Measurements from ENCODE around the gene CDYL2.

Gene CDYL2

DNA sequence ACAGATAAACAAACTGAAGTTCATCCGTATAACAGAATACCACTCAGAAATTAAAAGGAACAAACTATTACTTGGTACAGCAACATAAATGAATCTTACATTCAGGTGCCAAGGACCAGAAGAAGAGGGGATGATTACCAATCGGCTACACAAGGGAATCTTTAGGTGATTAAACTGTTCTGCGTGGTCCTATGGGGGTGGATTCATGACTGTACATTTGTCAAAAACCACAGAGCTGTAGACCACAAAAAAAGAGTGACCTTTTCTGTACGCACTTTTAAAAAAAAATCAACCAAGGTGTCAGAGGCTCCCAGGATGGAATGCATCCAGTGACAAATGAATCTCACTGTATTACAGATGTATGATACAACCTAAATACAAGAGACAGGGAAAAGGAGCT lies 110.8 kb downstream of the CDYL2 start:
- TF ChIP-seq, protein P1, sequence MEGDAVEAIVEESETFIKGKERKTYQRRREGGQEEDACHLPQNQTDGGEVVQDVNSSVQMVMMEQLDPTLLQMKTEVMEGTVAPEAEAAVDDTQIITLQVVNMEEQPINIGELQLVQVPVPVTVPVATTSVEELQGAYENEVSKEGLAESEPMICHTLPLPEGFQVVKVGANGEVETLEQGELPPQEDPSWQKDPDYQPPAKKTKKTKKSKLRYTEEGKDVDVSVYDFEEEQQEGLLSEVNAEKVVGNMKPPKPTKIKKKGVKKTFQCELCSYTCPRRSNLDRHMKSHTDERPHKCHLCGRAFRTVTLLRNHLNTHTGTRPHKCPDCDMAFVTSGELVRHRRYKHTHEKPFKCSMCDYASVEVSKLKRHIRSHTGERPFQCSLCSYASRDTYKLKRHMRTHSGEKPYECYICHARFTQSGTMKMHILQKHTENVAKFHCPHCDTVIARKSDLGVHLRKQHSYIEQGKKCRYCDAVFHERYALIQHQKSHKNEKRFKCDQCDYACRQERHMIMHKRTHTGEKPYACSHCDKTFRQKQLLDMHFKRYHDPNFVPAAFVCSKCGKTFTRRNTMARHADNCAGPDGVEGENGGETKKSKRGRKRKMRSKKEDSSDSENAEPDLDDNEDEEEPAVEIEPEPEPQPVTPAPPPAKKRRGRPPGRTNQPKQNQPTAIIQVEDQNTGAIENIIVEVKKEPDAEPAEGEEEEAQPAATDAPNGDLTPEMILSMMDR (conservative IDR thresholded peaks at IDR 0.05; ENCODE audit: low read depth, low read length) = no peak
- Histone ChIP-seq H3K27me3 (ENCODE audit: insufficient read depth, low read depth) (no peaks in the 10 kb centered on the region), H3K9ac (no peak overlapping the region), H3K4me2 (no peak overlapping the region), H2AFZ (ENCODE audit: low read depth) (no peak overlapping the region), H3K36me3 (ENCODE audit: insufficient read depth) (no peaks in the 10 kb centered on the region), H3K27ac (no peak overlapping the region), H3K4me3 (IDR thresholded peaks at IDR 0.05; ENCODE audit: insufficient read depth, low read depth, low read length) (no peak overlapping the region), H3K79me2 (ENCODE audit: insufficient read depth, low read depth) (peaks cover 60% of the 10 kb centered on the region), H4K20me1 (ENCODE audit: insufficient read depth) (no peaks in the 10 kb centered on the region), H3K4me1 (ENCODE audit: low read depth, poor library complexity, severe bottlenecking) (peaks cover 23% of the 10 kb centered on the region)

DNA sequence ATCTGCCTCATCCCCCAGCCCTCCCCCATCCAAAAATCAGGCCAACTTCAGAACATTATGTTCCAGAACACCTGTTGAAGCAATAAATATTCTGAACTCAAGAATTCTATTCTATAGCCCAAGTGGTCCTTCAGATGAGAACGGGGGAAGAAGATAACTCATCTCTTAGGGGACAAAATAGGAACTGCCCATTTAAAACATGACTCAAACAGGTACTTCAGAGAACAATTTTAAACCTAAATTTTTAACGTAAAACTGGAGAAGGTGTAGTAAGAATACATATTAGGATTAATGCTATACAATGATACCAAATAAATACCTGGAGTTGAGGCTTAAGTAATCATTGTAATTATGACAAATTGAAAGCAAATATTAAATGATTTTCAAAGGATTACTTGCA lies 112.1 kb downstream of the CDYL2 start:
- Histone ChIP-seq H3K4me3 (IDR thresholded peaks at IDR 0.05; ENCODE audit: insufficient read depth, low read depth, low read length) (no peak overlapping the region), H3K27me3 (ENCODE audit: insufficient read depth, low read depth) (no peaks in the 10 kb centered on the region), H3K27ac (no peak overlapping the region), H2AFZ (ENCODE audit: low read depth) (no peak overlapping the region), H3K4me2 (no peak overlapping the region), H3K4me1 (ENCODE audit: low read depth, poor library complexity, severe bottlenecking) (peaks cover 23% of the 10 kb centered on the region), H3K9ac (no peak overlapping the region), H4K20me1 (ENCODE audit: insufficient read depth) (no peaks in the 10 kb centered on the region), H3K79me2 (ENCODE audit: insufficient read depth, low read depth) (peaks cover 61% of the 10 kb centered on the region), H3K36me3 (ENCODE audit: insufficient read depth) (no peaks in the 10 kb centered on the region)
- TF ChIP-seq, protein P1 (conservative IDR thresholded peaks at IDR 0.05; ENCODE audit: low read depth, low read length) = no peak

DNA sequence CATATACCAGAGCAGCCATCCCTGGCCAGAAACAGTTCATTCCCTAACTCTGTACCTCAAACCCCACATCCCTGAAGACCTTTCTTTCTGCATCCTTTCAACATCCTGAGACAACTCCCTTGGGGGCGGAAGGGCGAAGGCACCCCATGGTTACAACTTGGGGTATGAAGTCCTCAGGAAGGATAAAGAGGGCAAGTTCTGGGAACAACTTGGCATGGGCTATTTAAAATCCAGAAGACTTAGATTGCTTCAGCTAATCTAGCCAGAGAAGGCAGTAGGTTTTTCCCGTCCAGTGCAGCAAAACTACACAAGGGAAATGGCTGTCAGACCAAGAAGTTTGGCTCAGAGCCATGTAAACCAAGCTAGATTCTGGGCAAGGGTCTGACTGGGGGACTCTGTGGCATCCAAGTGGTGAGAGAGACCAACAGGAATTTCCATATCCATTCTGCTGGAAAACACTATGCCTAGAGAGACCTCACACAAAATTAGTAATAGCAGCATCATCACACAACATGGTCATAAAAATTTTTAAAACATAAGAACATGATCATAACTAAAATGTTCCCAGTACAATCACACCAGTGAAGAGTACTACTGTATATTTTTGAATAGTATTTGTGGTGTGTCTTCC lies 113.2 kb downstream of the CDYL2 start:
- no peak overlapping the region for H3K27ac ChIP-seq
- H3K4me3 ChIP-seq (IDR thresholded peaks at IDR 0.05; ENCODE audit: insufficient read depth, low read depth, low read length) = no peak overlapping the region
- H3K4me2 ChIP-seq = no peak overlapping the region
- no peaks in the 10 kb centered on the region for H3K27me3 ChIP-seq (ENCODE audit: insufficient read depth, low read depth)
- no peak overlapping the region for H3K9ac ChIP-seq
- H4K20me1 ChIP-seq (ENCODE audit: insufficient read depth) = no peaks in the 10 kb centered on the region
- H3K79me2 ChIP-seq (ENCODE audit: insufficient read depth, low read depth) = peaks cover 55% of the 10 kb centered on the region
- H3K4me1 ChIP-seq (ENCODE audit: low read depth, poor library complexity, severe bottlenecking) = peaks cover 23% of the 10 kb centered on the region
- H3K36me3 ChIP-seq (ENCODE audit: insufficient read depth) = no peaks in the 10 kb centered on the region
- H2AFZ ChIP-seq (ENCODE audit: low read depth) = no peak overlapping the region
- TF ChIP-seq, protein P1 (conservative IDR thresholded peaks at IDR 0.05; ENCODE audit: low read depth, low read length) = no peak

DNA sequence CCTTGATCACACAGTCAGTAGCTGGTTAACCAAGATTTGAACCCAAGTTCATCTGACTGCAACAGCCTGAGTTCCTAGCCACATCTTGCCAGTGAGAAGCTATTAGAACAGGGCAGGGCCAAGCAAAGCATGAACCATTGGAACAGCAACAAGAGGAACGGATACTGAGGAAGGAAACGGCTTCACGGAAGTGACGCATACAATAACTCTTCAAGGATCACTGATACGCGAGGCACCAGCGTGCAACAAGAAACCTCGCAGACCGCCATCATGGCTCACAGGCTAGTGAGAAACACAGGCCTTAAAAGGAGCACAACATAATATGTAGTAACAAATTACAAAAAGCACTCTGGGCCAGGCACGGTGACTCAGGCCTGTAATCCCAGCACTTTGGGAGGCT lies 114.9 kb downstream of the CDYL2 start:
- no peaks in the 10 kb centered on the region for H4K20me1 ChIP-seq (ENCODE audit: insufficient read depth)
- H3K79me2 ChIP-seq (ENCODE audit: insufficient read depth, low read depth) = peaks cover 37% of the 10 kb centered on the region; the same call in 1 of the 2 replicates
- no peak overlapping the region for H2AFZ ChIP-seq (ENCODE audit: low read depth)
- no peak overlapping the region for H3K27ac ChIP-seq
- H3K27me3 ChIP-seq (ENCODE audit: insufficient read depth, low read depth) = no peaks in the 10 kb centered on the region
- no peaks in the 10 kb centered on the region for H3K36me3 ChIP-seq (ENCODE audit: insufficient read depth)
- H3K9ac ChIP-seq = no peak overlapping the region
- TF ChIP-seq, protein P1 (conservative IDR thresholded peaks at IDR 0.05; ENCODE audit: low read depth, low read length) = no peak
- no peak overlapping the region for H3K4me2 ChIP-seq
- peaks cover 14% of the 10 kb centered on the region for H3K4me1 ChIP-seq (ENCODE audit: low read depth, poor library complexity, severe bottlenecking)
- H3K4me3 ChIP-seq (IDR thresholded peaks at IDR 0.05; ENCODE audit: insufficient read depth, low read depth, low read length) = no peak overlapping the region
